Tibial nerve (tissue), 4 donors: ENCODE data around the gene CD68. TPM values are rescaled to one million over a fixed set of nuclear protein-coding genes. Genes with fewer than 3 reads are reported as not detected.

Source experiments
- DNase-seq, 2 donors: peaks; one replicate each; pipeline ENCODE4 v3.0.0-alpha.2; 2019; ENCODE audit warnings: low spot score in 2 of 2
- H3K27ac ChIP-seq, 4 donors: fragments of 200-600 bp; sonication (generic) in 3 of 4; one replicate each; pipeline ENCODE4 v1.5.1; 2017 to 2019; ENCODE audit warnings: mild to moderate bottlenecking in 1 of 4
- H3K27me3 ChIP-seq, 2 donors: fragments of 200-600 bp; sonication (generic) in 1 of 2; one replicate each; pipeline versions ENCODE4 v1.5.1 to v1.6.0; 2017 to 2019
- H3K36me3 ChIP-seq, 3 donors: fragments of 200-600 bp; sonication (generic); one replicate each; pipeline ENCODE4 v1.5.1; 2018 to 2019
- H3K4me1 ChIP-seq, 4 donors: fragments of 200-600 bp; sonication (generic) in 3 of 4; one replicate each; pipeline ENCODE4 v1.5.1; 2017 to 2019
- H3K4me3 ChIP-seq, 4 donors: fragments of 200-600 bp; sonication (generic) in 3 of 4; one replicate each; pipeline ENCODE4 v1.5.1; 2017 to 2019; ENCODE audit warnings: mild to moderate bottlenecking in 1 of 4, moderate library complexity in 1 of 4
- H3K9me3 ChIP-seq, 4 donors: fragments of 200-600 bp; sonication (generic) in 3 of 4; one replicate each; pipeline ENCODE4 v1.5.1; 2017 to 2019
- EP300 ChIP-seq, 2 donors: sonication (generic); formaldehyde crosslinking; IDR thresholded peaks; one replicate each; pipeline ENCODE4 v1.6.1; 2017; ENCODE audit warnings: antibody characterized with exemption in 2 of 2, mild to moderate bottlenecking in 1 of 2
- POLR2A ChIP-seq, 2 donors: fragments of 450-650 bp; IDR thresholded peaks; one replicate each; pipeline ENCODE4 v1.6.1; 2017; ENCODE audit warnings: antibody characterized with exemption in 2 of 2, mild to moderate bottlenecking in 2 of 2, moderate library complexity in 2 of 2
- WGBS, 2 donors: methylation state at CpG; one replicate each; pipeline ENCODE4 v1.1.5; 2018; 5-methylcytosine and 5-hydroxymethylcytosine counted together
- total RNA-seq, 4 donors: library from RNA; depleted of rRNA; stranded (reverse); fragments of >200 nt; gene quantifications; one replicate each; pipeline ENCODE4 v1.1.0, GENCODE V29; 2016
- TF ChIP-seq, protein P1 (sequence below), 5 experiments: fragments of 200-600 bp in 3 of 5; fragments of 450-650 bp in 2 of 5; sonication (generic) in 3 of 5; IDR thresholded peaks; one replicate each; pipeline ENCODE4 v1.5.1; 2016 to 2019; ENCODE audit warnings: antibody characterized with exemption in 5 of 5, mild to moderate bottlenecking in 3 of 5, moderate library complexity in 2 of 5

CD68 gene, protein sequence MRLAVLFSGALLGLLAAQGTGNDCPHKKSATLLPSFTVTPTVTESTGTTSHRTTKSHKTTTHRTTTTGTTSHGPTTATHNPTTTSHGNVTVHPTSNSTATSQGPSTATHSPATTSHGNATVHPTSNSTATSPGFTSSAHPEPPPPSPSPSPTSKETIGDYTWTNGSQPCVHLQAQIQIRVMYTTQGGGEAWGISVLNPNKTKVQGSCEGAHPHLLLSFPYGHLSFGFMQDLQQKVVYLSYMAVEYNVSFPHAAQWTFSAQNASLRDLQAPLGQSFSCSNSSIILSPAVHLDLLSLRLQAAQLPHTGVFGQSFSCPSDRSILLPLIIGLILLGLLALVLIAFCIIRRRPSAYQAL
- total RNA-seq, result 10 to 100 TPM; 19.3 to 65.7 (median 34.2) TPM

DNA sequence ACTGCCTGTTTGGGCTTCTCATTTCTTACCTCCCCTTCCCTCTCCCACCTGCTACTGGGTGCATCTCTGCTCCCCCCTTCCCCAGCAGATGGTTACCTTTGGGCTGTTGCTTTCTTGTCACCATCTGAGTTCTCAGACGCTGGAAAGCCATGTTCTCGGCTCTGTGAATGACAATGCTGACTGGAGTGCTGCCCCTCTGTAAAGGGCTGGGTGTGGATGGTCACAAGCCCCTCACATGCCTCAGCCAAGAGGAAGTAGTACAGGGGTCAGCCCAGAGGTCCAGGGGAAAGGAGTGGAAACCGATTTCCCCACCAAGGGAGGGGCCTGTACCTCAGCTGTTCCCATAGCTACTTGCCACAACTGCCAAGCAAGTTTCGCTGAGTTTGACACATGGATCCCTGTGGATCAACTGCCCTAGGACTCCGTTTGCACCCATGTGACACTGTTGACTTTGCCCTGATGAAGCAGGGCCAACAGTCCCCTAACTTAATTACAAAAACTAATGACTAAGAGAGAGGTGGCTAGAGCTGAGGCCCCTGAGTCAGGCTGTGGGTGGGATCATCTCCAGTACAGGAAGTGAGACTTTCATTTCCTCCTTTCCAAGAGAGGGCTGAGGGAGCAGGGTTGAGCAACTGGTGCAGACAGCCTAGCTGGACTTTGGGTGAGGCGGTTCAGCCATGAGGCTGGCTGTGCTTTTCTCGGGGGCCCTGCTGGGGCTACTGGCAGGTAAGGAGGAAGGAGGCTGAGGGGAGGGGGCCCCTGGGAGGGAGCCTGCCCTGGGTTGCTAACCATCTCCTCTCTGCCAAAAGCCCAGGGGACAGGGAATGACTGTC lies at the start of gene CD68:
Gene CD68, plus strand, starts transcription at position 638 of the 833 bp plus-strand sequence. Its CDS starts 40 bp downstream, at position 678.
- Histone ChIP-seq H3K36me3 (peaks cover 4 to 70% (median 27%) of the 10 kb centered on the region in 3 donors), H3K27me3 (no peaks in the 10 kb centered on the region), H3K27ac (peak within 1 kb of the TSS; percentile 46 to 97 (median 96)), H3K4me1 (peaks cover 0 to 90% (median 62%) of the 10 kb centered on the region in 4 donors), H3K4me3 (peak within 1 kb of the TSS; percentile 11 to 59 (median 26)), H3K9me3 (no peaks in the 10 kb centered on the region)
- peak in 1 of 2 donors; percentile 64 for DNase-seq
- WGBS, 2 donors, result 15 to 20% methylated on average over 7 of the region's 7 CpGs
- TF ChIP-seq, protein P1, sequence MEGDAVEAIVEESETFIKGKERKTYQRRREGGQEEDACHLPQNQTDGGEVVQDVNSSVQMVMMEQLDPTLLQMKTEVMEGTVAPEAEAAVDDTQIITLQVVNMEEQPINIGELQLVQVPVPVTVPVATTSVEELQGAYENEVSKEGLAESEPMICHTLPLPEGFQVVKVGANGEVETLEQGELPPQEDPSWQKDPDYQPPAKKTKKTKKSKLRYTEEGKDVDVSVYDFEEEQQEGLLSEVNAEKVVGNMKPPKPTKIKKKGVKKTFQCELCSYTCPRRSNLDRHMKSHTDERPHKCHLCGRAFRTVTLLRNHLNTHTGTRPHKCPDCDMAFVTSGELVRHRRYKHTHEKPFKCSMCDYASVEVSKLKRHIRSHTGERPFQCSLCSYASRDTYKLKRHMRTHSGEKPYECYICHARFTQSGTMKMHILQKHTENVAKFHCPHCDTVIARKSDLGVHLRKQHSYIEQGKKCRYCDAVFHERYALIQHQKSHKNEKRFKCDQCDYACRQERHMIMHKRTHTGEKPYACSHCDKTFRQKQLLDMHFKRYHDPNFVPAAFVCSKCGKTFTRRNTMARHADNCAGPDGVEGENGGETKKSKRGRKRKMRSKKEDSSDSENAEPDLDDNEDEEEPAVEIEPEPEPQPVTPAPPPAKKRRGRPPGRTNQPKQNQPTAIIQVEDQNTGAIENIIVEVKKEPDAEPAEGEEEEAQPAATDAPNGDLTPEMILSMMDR (IDR thresholded peaks at IDR 0.05), result peak in 1 of 5 experiments; percentile 7
- TF ChIP-seq EP300 (IDR thresholded peaks at IDR 0.05), result peak in 1 of 2 donors; percentile 86
- peak; percentile 48 to 60 for TF ChIP-seq POLR2A (IDR thresholded peaks at IDR 0.05)

- H3K27ac ChIP-seq, result no peak overlapping the region
- no peaks in the 10 kb centered on the region for H3K36me3 ChIP-seq
- H3K4me1 ChIP-seq, result no peaks in the 10 kb centered on the region
- no peak overlapping the region for H3K4me3 ChIP-seq
- H3K9me3 ChIP-seq, result peaks cover 0 to 26% (median 6%) of the 10 kb centered on the region in 4 donors
- TF ChIP-seq, protein P1 (IDR thresholded peaks at IDR 0.05), result no peak
- TF ChIP-seq POLR2A (IDR thresholded peaks at IDR 0.05) (no peak), EP300 (IDR thresholded peaks at IDR 0.05) (no peak)
- H3K27me3 ChIP-seq, result no peaks in the 10 kb centered on the region
- 90 to 91% methylated on average over 6 of the region's 6 CpGs for WGBS, 2 donors
- DNase-seq, result no peak
These were observed 49.2 kb upstream of the CD68 start for GRCh38 chr17:7530023-7530900.

- Histone ChIP-seq H3K27ac (no peak overlapping the region), H3K36me3 (no peaks in the 10 kb centered on the region), H3K27me3 (no peaks in the 10 kb centered on the region), H3K9me3 (peaks cover 0 to 7% (median 0%) of the 10 kb centered on the region in 4 donors), H3K4me3 (no peak overlapping the region), H3K4me1 (no peaks in the 10 kb centered on the region)
- no peak for DNase-seq
- 72 to 75% methylated on average over 3 of the region's 3 CpGs for WGBS, 2 donors
- TF ChIP-seq, protein P1 (IDR thresholded peaks at IDR 0.05), result no peak
These were observed 41.4 kb upstream of the CD68 start for GRCh38 chr17:7538050-7538449.

DNA sequence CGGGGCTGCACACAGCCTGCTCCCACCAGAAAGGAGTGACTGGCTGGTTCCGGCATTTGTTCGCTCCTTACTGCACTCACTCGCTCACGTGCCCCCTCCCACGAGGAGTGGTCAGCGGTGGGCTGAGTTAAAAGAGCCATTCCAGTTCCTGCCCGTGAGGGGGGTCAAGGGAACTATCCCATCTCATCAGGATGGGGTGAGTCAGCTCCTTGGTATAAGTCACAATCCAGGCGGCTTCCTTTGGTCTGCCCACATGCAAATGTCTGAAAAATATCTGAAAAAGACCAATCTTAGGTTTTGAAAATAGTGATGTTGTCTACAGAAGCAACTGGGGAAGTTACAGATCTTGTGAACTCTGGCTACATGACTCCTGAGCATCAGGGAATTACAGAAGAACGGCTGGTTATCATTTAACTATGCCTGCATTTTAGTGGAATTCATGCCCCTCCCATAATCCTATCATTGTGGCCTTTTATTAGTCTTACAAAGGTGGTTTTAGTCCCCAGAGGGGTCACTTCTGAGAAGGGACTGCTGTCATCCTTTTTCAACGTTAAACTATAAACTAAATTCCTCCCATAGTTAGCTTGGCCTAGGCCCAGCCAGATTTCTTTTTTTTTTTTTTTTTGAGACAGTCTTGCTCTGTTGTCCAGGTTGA lies 40.4 kb upstream of the CD68 start:
- no peaks in the 10 kb centered on the region for H3K36me3 ChIP-seq
- TF ChIP-seq, protein P1 (IDR thresholded peaks at IDR 0.05), result no peak
- no peak for TF ChIP-seq POLR2A (IDR thresholded peaks at IDR 0.05)
- no peak for TF ChIP-seq EP300 (IDR thresholded peaks at IDR 0.05)
- WGBS, 2 donors, result 66 to 75% methylated on average over 11 of the region's 11 CpGs
- H3K27ac ChIP-seq, result no peak overlapping the region
- no peak overlapping the region for H3K4me3 ChIP-seq
- no peaks in the 10 kb centered on the region for H3K27me3 ChIP-seq
- DNase-seq, result no peak
- H3K9me3 ChIP-seq, result peaks cover 0 to 7% (median 0%) of the 10 kb centered on the region in 4 donors
- H3K4me1 ChIP-seq, result peaks cover 0 to under 1% (median 0%) of the 10 kb centered on the region in 4 donors
